HL-60/S4 (cell line): ENCODE data around the gene LDLRAD3.
"Not testable (repeated sequence)": the region's sequence is repeated elsewhere in the genome, so short reads cannot be mapped to it uniquely, and the experiment has no call there.

Experiments used
- in situ Hi-C: fragments of 300-500 bp; cut with MboI; formaldehyde crosslinking; loops from 2 replicates; pipeline ENCODE4 v1.14.3; 2022; ENCODE audit warnings: low sequenced_read_pairs

LDLRAD3 gene, protein sequence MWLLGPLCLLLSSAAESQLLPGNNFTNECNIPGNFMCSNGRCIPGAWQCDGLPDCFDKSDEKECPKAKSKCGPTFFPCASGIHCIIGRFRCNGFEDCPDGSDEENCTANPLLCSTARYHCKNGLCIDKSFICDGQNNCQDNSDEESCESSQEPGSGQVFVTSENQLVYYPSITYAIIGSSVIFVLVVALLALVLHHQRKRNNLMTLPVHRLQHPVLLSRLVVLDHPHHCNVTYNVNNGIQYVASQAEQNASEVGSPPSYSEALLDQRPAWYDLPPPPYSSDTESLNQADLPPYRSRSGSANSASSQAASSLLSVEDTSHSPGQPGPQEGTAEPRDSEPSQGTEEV

DNA sequence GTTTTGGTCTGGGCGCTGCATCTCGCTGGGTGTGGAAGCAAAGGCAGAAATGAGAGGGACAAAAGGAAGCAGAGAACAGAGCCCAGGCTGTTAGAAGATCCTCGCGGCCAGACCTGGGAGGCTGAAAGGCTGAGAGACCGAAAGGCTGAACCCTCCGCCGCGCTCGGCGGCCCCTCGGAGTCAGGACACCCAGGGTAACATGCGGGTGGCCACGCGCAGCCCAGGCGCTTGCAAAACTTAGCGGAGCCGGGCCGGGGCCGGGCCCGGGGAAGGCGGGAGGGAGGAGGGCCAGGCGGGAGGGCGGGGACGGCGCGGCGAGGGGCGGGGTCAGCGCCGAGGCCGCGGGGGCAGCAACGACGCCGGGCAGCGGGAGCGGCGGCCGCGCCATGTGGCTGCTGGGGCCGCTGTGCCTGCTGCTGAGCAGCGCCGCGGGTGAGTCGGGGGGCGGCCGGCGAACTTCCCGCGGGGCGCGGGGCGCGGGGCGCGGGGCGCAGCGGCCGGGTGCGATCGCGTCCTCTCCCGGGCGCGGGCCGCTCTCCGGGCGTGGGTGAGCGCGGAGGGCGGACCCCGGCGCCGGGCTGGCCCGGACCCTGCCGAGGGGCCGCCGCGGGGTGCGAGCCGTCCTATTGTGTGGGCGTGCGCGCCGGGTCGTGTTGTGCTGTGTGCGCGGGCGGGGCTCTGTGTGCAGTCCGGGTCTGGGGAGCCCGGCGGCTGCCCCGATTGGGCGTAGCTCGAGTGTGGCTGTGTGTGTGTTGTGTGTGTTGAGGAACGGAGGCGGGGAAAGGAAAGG lies at the start of gene LDLRAD3:
LDLRAD3 (plus strand) TSS at position 350 of the 790 bp plus-strand sequence; CDS start at position 387, 37 bp downstream.
- in situ Hi-C loops: no loop called here

DNA sequence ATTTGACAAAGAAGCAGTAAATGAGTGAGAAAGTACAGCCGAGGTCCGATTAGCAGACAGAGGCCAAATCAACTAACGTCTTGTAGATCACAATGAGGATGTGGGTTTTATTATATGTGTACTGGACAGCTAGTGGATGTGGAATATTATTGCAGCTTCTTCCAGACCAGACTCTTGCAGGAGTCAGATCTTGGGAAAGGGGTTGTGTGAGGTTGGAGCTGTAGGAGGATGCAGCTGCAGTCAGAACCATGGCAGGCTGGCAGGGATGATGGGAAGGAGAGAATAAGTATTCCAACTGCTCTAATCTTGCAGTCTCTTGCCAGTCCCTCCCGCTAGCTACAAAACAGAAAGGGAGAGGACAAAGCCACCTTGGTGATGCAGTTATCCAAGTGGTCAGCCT lies 46.8 kb upstream of the LDLRAD3 start:
- in situ Hi-C loops: no loop called here

DNA sequence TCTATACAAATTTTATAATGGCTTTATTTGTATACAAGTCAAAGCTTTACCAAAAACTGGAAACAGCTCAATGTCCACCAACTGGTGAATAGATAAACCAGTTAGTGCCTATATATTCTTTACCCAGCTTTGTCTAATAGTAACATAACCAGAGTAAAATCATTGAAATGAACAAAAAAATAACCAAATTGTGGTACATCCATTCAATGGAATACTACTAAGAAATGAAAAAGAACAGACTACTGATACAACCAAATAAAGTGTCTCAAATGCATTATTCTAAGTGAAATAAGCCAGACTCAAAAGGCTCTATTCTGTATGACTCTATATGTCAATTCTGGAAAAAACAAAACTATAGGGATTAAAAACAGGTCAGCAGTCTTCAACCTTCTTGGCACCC lies 40.9 kb upstream of the LDLRAD3 start:
- in situ Hi-C loops: no loop called here

DNA sequence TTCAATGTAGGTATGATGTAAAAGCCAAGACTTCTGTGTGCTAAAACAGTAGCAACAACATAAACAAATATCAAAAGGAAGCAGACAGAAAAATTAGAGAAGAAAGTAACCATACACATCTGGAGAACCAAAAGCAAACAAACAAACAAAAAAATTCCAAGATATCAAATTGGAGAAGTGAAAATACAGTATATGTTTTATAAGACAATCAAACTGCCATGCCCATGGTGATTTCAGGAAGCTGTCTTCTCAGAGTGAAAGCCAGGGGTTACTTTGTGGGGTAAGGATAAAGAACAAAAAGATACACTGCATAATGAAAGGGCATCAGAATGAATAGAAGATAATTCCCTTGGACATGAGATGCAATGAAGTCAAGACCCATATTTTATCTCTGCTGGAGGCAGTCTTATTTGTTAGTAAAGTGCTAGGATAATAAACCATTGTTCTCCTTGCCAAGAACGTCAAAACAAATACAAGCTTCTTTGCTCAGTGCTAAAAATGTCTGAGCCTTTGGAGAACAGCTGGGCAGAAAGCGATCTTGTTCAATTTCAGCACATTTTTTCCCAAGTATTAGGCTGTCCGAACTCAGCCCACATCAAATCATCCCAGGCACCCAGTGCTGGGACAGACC lies 38.1 kb upstream of the LDLRAD3 start:
- in situ Hi-C loops: no loop called here

DNA sequence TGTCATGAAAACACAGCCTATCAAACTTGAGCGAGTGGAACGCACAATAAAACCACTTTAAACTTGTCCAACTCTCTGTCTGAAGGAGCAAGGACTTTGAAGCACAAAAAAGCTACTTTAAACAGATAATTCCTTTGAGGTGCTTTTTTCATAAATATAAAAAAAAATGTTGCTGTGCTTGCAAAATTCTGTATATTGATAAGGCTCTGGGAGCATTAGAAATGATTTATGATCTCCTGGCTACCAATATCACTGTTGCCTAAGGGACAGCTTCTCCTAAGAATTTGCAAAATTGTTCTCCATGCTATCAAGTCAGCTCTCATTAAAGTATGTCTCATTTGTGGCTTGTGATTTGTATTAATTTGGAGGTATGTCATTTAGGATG lies 37.6 kb upstream of the LDLRAD3 start:
- in situ Hi-C loops: no loop called here

DNA sequence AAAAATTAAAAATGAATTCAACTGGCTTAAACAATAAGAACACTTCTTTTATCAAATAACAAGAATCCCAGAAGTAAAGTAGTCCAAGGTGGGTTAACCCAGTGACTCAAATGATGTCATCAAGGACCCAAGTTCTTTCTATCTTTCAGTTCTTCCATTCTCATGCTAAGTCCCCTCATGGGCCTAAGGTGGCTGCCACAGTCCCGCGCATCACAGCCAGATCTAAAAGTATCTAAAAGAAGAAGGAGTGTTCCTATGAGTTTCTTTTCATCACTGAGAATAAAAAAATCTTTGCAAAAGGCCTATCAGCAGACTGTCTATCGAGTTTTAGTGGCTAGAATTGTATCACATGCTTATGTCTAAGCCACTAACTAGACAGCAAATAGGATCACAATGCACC lies 37.2 kb upstream of the LDLRAD3 start:
- in situ Hi-C loops: no loop called here

DNA sequence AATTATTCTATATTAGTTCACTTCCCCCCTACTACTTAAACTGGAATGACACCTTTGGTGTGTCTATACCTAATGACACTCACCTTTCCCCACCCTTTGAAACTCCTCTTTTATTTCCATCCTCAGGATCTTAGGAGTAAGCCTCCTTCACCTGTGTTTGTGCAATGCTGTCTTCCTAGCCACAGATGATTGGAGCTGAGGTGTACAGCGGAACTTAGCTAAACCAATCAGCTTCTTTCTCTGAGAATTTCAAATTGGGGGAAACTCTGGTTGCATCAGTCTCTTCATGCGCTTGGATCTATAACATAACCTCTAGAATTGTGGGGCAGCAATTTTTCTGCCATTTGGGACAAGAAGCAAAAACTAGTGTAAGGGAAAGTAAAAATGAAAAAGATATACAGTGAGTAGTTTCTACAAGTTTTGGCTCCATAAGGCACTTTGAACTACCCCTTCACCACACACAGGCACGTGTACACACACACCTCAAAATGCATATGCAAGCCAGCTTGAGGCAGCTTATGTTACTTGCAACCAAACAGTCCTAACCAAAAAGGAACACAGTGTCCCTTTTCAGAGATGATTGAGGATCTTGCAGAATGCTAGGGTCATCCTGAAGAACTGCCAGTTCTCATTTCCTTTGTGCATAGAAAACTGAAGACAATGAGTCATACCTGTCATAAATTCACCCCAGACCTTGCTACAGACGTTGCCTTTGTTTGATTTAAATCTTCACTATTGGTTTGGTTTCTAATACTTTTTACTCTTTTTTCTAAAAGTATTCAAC lies 36.0 kb upstream of the LDLRAD3 start:
- in situ Hi-C loops: no loop called here

DNA sequence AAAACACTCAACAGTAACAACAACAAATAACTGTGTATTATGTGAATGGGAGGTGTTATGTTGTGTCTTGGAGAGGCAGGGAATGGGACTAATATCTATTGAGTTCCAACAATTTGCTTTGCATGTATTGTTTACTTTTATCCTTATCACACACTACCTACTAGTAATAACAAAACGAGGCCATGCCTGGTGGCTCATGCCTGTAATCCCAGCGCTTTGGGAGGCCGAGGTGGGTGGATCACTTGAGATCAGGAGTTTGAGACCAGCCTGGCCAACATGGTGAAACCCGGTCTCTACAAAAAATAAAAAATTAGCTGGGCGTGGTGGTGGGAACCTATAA lies 35.5 kb upstream of the LDLRAD3 start:
- in situ Hi-C loops: not testable (repeated sequence)

DNA sequence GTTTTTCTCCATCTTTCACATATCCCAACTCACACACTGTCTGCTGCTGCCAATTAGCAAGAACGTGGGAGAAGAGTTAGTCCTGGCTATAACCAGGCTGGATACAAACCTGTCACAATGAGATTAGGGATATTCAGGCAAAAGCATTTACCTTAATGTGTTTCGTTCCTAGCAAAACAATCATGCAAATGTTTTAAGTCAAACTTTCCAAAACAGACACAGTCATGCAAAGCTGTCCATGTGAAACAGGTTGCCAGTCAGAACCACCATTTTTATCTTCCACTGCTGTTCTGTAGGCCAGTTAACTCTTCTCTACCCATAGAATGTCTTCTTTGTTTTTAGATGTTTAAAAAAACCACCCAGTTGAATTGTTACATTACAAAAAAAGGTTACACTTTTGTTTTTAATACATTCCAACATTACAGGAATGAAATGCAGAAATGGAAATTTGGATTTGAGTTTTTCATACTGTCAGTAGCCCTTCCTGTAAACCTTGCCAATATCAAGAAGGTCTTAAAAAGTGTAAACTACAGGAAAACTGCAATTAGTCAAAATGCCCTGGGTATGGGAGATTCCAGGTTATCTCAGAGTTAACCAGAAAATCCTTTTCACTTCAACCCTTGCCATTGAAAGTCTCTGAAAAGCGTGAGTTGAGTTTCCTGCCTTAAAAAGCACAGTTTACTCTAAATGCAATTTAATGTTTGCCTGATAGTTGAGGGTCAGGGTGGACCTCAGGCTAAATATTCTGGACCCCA lies 34.2 kb upstream of the LDLRAD3 start:
- in situ Hi-C loops: no loop called here

DNA sequence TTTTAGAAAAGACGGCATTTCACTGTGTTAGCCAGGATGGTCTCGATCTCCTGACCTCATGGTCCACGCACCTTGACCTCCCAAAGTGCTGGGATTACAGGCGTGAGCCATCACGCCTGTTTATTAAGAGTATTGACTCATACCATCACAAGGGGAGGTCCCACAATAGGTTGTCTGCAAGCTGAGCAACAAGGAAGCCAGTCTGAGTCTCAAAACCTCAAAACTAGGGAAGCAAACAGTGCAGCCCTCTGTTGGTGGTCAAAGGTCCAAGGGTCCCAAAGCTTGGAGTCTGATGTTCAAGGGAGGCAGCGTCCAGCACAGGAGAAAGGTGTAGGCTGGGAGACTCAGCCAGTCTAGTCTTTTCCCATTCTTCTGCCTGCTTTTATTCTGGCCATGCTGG lies 32.8 kb upstream of the LDLRAD3 start:
- in situ Hi-C loops: no loop called here

DNA sequence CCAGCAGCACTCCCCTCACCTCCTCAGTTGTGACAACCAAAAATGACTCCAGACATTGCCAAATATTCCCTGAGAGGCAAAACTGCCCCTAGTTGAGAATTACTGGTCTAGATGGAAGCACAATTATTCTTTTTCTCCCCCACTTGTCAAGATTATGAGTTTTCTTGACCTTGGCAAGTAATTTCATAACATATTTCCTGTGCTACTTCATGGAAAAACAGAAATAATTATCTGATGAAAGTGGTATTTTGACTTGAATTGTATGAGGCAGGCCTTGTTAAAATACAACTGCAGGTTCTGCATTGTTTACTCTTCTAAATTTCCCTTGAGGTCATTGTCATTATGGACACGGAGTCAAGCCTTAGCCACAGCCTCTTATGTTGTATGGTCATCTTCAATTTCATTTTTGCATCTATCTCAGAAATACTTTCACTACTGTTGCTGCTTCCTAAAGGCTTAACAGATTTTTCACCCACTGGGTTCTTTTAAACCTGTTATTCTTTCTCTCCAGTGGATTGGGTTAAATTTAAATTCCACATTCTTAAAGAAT lies 32.2 kb upstream of the LDLRAD3 start:
- in situ Hi-C loops: no loop called here

DNA sequence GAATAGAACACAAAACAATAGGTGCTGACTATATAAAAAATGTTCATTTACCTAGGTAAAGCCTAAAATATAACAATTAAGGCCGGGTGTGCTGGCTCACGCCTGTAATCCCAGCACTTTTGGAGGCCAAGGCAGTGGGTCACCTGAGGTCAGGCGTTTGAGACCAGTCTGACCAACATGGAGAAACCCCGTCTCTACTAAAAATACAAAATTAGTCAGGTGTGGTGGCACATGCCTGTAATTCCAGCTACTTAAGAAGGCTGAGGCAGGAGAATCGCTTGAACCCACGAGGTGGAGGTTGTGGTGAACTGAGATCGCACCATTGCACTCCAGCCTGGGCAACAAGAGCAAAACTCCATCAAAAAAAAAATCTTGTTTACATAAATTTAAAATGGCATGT lies 31.4 kb upstream of the LDLRAD3 start:
- in situ Hi-C loops: not testable (repeated sequence)

DNA sequence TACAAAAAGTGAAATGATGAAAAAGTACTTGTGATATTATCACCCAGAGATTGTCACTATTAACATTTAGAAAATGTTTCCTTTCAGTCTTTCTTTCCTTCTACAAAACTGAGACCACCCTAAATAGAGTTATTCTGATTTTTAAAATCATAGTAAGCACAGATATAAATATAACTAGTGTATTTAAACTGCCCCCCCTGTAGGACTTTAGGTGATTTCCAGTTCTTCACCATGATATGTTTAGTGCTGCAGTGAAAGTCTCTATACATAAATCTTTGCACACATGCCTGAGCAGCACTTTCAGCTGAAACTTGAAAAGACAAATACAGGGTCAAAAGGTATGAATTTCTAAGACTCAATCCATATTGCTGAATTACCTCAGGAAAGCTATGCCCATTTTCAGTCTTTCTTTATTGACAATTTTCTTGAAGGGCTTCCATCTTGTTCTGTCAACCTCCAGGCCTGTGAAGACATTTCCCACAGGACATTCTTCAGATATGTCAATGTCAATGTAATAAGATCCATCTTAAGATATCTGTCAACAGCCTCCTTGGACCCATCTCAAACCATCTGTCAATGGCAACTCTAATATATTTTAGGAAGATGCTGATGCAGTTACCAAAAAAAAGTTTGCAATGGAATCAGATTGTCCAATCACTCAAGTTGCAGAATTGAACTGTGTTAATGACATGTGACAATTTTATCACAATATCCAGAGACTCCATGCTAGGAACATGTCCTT lies 30.8 kb upstream of the LDLRAD3 start:
- in situ Hi-C loops: no loop called here

DNA sequence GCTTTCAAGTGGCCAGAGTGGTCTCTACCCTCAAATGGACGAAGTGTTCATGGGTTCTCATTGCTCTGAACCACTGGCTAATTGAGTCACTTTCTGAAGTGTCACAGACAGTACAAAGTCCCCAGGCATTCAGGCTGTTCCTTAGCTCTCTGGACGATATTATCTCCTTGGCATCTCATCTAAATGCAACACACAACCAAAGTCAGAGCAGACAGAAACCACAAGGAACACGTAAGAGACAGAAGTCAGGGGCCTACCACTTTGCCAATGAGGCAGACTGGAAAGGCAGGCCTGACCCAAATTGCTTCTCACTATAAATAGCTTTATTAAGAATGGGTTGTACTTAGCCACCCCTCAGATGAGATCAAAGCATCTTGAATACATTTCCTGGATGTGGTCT lies 29.0 kb upstream of the LDLRAD3 start:
- in situ Hi-C loops: no loop called here

DNA sequence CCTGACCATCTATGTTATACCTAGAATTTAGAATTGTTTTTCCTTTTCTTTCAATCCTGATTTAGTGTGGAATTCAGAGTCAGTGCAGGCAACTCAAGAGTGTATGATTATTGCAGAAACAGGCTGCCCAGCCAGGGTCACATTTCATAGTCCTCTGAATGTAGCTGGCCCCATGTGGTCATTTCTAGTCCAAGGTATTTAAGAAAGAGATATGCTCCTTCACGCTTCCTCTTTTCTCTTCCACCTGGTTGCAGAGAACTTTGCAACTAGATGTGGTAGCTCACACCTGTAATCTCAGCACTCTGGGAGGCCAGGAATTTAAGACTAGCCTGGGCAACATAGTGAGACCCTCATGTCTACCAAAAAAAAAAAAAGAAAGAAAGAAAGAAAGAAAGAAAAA lies 27.6 kb upstream of the LDLRAD3 start:
- in situ Hi-C loops: no loop called here

DNA sequence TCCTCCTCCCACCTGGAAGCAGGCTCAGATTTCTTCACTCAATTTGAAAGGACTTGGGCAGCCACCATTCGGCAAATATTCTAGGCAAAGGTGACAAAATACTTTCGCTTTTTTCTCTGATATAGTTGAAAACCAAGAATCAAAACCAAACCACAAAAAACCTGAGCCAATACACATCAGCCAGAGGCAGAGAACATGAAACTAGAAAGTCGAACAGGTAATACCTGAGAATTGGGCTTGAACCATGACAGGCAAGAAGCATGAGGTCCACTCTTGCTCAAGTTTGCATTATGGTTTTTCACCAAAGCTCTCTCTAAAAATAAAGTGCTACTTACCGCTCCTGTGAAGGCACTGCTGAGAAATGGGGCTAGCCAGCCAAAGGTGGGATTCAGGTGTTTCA lies 26.2 kb upstream of the LDLRAD3 start:
- in situ Hi-C loops: no loop called here

DNA sequence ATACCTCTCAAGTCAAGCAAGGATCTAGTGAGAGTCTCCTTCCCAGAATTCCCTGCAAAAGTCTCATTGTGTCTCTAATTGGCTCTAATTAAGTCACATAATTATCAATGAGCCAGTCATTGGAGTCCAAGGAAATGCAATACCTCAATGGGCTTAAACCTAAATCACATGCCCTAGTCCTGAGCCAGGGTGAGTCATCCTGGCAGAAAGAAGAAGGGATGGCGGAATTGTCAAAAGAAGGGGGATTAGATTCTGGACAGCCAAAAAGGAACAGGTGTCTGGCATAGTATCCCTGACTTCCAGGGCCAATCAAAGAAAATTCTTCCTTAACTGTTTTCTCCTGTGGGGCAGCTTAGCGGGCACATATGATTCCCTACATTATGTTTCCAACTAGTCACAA lies 25.1 kb upstream of the LDLRAD3 start:
- in situ Hi-C loops: no loop called here

DNA sequence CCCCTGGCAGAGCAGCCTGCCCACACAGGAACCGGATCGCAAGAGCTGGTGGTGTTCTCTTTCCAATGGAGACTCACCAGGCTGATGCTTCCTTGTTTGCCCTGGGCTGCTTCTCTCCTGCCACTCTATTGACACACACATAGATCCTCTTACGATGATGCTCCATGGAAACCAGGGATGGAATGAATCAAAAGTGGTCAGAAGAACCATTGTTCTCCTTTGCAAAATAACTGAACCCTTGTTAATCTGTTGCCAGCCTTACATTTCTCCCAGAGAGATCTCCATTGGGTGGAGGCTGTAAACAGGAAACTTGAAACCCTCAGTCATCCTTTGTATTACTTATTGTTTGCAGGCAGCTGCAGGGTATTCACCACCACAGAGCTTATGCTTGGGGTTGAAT lies 24.6 kb upstream of the LDLRAD3 start:
- in situ Hi-C loops: no loop called here

DNA sequence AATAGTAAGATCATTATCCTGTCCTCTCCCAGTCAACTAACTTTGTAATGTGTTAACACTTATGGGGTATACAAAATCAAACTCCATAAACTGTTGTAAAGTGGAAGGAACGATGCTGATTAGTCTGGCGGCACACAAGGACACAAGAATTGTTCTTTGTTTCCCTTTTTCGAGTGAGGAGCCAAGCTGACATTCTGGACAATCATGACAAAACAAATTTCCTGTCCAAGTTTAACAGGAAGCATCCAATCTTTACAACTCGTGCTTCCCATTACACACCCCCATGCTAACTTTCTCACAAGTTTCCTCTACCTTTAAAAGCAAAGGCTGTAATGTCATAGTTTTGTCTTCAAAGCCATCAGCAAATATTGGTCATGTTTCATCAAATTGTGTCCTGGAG lies 20.4 kb upstream of the LDLRAD3 start:
- in situ Hi-C loops: no loop called here

DNA sequence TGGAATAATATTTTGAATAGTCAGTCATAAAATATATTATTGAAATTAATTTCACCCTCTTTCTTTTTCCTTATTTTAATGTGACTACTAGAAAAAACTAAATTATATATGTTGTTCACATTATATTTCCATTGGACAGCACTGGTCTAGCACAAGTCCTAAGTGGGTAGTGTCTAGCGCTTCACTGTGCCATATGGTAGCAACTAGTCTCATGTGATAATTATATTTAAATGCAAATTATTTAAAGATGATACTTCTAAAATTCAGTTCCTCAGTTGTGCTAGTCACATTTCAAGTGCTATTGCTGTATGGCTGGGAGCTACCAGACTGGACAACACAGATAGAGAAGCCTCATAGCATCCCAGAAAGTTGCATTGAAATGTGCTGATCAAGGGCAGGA lies 19.1 kb upstream of the LDLRAD3 start:
- in situ Hi-C loops: no loop called here
